ENCODE data around the gene HYI.

The HYI gene

DNA sequence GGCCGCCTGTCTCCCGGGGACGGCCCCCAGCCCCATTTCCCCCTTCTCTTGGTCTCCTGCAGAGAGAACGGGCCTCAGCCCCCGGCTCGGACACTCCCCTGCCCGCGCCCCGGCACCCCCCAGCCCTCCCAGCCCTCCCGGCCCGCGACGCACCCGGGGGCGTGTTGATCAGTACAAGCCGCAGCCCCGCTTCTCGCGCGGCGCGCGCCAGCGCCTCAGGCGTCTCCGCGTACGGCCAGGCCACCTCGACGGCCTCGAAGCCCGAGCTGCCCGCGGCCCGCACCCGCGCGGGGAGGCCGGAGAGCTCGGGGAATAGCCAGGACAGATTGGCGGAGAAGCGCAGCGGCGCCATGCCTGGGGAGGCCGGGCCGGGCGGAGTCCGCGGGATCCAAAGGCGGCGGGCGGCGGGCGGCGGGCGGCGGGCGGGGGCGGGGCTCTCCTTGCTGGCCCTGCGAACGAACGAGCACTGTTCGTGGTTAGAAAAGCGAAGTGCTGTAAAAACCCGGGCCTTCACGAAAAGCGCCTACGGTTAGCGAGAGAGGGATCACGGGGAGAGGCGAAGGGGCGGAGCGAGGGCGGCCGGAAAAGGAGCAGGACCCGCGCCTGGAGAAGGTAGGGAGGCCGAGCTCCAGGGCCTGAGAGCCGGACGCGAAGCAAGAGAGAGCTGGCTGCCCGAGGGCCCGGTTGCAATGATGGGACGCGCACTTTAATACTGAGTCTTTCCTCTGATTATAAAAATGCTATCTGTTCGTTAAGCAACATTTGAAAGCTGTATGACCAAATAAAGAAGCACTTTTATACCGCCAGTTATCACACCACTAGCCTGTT lies at the start of gene HYI:
HYI (minus strand) TSS at position 490 of the 828 bp plus-strand sequence; CDS start at position 352, 138 bp downstream.
- TF ChIP-seq EP300 (IDR thresholded peaks at IDR 0.05; ENCODE audit: borderline replicate concordance) (no peak), TAF1 (IDR thresholded peaks at IDR 0.05; ENCODE audit: low read depth) (peak; percentile 24; the same call in 1 of the 2 replicates), USF1 (IDR thresholded peaks at IDR 0.05) (peak; percentile 60), TEAD4 (IDR thresholded peaks at IDR 0.05) (no peak), ZBTB7A (IDR thresholded peaks at IDR 0.05; ENCODE audit: low read depth) (0 out of 2 replicates have a peak, but pooled peaks have one; percentile 52), FOXM1 (IDR thresholded peaks at IDR 0.05; ENCODE audit: borderline replicate concordance, low read depth) (no peak; the same call in 1 of the 2 replicates), RAD21 (IDR thresholded peaks at IDR 0.05; ENCODE audit: low read depth) (no peak), CEBPB (IDR thresholded peaks at IDR 0.05) (no peak)
- TF ChIP-seq, protein P1, sequence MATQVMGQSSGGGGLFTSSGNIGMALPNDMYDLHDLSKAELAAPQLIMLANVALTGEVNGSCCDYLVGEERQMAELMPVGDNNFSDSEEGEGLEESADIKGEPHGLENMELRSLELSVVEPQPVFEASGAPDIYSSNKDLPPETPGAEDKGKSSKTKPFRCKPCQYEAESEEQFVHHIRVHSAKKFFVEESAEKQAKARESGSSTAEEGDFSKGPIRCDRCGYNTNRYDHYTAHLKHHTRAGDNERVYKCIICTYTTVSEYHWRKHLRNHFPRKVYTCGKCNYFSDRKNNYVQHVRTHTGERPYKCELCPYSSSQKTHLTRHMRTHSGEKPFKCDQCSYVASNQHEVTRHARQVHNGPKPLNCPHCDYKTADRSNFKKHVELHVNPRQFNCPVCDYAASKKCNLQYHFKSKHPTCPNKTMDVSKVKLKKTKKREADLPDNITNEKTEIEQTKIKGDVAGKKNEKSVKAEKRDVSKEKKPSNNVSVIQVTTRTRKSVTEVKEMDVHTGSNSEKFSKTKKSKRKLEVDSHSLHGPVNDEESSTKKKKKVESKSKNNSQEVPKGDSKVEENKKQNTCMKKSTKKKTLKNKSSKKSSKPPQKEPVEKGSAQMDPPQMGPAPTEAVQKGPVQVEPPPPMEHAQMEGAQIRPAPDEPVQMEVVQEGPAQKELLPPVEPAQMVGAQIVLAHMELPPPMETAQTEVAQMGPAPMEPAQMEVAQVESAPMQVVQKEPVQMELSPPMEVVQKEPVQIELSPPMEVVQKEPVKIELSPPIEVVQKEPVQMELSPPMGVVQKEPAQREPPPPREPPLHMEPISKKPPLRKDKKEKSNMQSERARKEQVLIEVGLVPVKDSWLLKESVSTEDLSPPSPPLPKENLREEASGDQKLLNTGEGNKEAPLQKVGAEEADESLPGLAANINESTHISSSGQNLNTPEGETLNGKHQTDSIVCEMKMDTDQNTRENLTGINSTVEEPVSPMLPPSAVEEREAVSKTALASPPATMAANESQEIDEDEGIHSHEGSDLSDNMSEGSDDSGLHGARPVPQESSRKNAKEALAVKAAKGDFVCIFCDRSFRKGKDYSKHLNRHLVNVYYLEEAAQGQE (IDR thresholded peaks at IDR 0.05; ENCODE audit: low read depth): no peak
- TF ChIP-seq, protein P2, sequence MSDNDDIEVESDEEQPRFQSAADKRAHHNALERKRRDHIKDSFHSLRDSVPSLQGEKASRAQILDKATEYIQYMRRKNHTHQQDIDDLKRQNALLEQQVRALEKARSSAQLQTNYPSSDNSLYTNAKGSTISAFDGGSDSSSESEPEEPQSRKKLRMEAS (IDR thresholded peaks at IDR 0.05): peak; percentile 63

DNA sequence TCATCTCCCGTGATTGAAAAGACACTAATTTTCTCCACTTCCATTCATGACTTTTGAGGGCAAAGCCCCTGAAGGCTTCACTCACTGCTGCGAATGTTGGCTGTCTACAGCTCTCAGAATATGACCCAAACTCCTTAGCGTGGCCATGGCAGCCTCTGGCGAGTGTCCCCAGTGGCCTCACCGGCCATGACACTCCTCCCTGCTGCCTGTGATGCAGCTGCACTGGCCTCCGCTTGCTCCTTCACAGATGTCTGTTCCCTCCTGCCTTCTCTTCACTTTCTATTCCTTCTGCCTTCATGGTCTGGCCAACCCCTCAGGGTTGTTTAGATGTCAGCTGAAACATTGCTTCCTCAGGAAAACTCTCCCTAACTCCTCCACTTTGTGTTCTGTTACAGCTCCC lies 46.2 kb upstream of the HYI start:
- TF ChIP-seq ZBTB7A (IDR thresholded peaks at IDR 0.05; ENCODE audit: low read depth): no peak
- TF ChIP-seq NFIC (IDR thresholded peaks at IDR 0.05): no peak
- TF ChIP-seq, protein P1 (IDR thresholded peaks at IDR 0.05; ENCODE audit: low read depth): no peak
- no peak for TF ChIP-seq YY1 (IDR thresholded peaks at IDR 0.05; ENCODE audit: low read depth)
- no peak for TF ChIP-seq CEBPB (IDR thresholded peaks at IDR 0.05)
- TF ChIP-seq RAD21 (IDR thresholded peaks at IDR 0.05; ENCODE audit: low read depth): no peak
- no peak for TF ChIP-seq CREB1 (IDR thresholded peaks at IDR 0.05; ENCODE audit: low read depth)
- TF ChIP-seq, protein P2 (IDR thresholded peaks at IDR 0.05): no peak
- no peak for TF ChIP-seq USF1 (IDR thresholded peaks at IDR 0.05)
- TF ChIP-seq EP300 (IDR thresholded peaks at IDR 0.05; ENCODE audit: borderline replicate concordance): no peak
- TF ChIP-seq TEAD4 (IDR thresholded peaks at IDR 0.05): no peak
- no peak for TF ChIP-seq TAF1 (IDR thresholded peaks at IDR 0.05; ENCODE audit: low read depth)
- TF ChIP-seq FOXM1 (IDR thresholded peaks at IDR 0.05; ENCODE audit: borderline replicate concordance, low read depth): no peak
- TF ChIP-seq EGR1 (IDR thresholded peaks at IDR 0.05): no peak

DNA sequence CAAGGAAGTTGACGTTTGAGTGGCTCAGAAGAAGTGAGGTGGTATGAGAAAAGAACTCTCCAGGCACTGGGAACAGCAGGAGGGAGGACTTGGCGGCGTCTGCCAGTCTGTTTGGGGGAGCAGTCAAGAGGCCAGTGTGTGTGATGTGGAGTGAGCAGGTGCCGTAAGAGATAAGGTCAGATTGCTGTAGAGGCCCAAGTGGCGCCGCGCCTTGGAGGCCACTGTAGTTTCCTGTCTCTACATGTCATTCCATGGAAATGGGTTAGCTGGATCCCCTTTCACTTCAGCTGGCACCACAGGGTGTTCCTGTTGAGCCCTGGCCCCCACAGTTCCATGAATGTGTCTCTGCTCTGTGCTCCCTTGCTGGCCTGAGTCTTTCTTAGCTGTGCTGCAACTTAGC lies 41.5 kb upstream of the HYI start:
- TF ChIP-seq, protein P2 (IDR thresholded peaks at IDR 0.05): no peak
- TF ChIP-seq EGR1 (IDR thresholded peaks at IDR 0.05) (no peak), CEBPB (IDR thresholded peaks at IDR 0.05) (no peak), TEAD4 (IDR thresholded peaks at IDR 0.05) (no peak), FOXM1 (IDR thresholded peaks at IDR 0.05; ENCODE audit: borderline replicate concordance, low read depth) (no peak), EP300 (IDR thresholded peaks at IDR 0.05; ENCODE audit: borderline replicate concordance) (no peak)
- TF ChIP-seq, protein P1 (IDR thresholded peaks at IDR 0.05; ENCODE audit: low read depth): no peak

Measured in Ishikawa (cell line).